GM12874 (cell line): ENCODE results near the gene GNAI1.

Source experiments
- TF ChIP-seq, protein P1 (sequence below): IDR thresholded peaks from 2 replicates; pipeline ENCODE4 v1.5.1; 2011; ENCODE audit warnings: low read depth, mild to moderate bottlenecking, control low read depth, low read length, moderate library complexity; ENCODE audit not compliant: insufficient read depth

Gene GNAI1

GRCh38 chr7:80097756-80098155, 36.9 kb upstream of the GNAI1 start:
- TF ChIP-seq, protein P1, sequence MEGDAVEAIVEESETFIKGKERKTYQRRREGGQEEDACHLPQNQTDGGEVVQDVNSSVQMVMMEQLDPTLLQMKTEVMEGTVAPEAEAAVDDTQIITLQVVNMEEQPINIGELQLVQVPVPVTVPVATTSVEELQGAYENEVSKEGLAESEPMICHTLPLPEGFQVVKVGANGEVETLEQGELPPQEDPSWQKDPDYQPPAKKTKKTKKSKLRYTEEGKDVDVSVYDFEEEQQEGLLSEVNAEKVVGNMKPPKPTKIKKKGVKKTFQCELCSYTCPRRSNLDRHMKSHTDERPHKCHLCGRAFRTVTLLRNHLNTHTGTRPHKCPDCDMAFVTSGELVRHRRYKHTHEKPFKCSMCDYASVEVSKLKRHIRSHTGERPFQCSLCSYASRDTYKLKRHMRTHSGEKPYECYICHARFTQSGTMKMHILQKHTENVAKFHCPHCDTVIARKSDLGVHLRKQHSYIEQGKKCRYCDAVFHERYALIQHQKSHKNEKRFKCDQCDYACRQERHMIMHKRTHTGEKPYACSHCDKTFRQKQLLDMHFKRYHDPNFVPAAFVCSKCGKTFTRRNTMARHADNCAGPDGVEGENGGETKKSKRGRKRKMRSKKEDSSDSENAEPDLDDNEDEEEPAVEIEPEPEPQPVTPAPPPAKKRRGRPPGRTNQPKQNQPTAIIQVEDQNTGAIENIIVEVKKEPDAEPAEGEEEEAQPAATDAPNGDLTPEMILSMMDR, result no peak

- TF ChIP-seq, protein P1, result no peak
Measured at GRCh38 chr7:80098795-80099194, 35.8 kb upstream of the GNAI1 start.

DNA sequence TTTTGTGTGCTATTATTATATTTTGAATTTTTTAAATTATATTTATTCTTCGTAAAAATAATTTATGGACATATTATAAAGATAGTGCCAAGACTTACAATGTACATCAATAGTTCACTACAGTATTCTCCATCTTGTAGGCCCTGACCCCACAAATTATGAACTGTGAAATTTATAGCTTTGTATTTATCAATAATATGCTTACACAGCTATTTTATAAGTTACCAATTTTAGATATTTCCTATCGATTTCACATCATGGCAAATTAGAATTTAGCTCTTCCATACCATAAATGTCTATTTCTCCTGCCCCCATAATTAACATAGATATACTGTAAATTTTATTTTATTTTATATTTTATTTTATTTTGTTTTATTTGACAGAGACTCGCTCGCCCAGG, 34.4 kb upstream of the GNAI1 start:
- TF ChIP-seq, protein P1, result no peak

DNA sequence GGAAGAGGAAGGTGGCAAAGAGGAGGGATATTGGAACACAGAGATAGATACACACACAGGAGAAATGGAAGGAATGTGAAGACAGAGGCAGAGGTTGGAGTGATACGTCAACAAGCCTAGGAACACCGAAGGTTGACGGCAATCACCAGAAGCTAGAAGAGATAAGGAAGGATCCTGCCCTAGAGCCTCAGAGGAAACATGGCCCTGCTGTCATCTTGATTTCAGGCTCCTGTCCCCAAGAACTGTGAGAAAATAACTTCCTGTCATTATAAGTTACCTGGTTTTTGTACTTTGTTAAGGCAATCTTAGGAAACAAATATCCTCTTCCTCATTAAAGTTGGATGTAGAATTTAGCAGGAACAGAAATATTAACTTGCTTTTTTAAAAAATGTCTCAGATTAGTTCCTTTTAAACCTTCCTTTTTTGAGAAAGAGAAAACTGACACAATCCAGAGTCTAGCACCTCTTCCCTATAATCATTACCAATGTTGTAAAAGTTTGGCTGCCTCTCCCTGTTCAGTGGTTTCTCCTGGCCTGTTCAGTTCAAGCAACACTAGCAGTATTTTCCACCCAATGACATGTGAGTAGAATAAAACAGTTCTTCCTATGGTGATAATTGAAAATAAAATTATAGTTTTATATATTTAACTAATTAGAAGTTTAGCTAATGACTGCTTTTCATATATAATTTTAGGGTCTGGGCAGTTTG, 28.8 kb upstream of the GNAI1 start:
- TF ChIP-seq, protein P1, result no peak

GRCh38 chr7:80106498-80107113, 28.0 kb upstream of the GNAI1 start:
- TF ChIP-seq, protein P1, result no peak

GRCh38 chr7:80107278-80107677, 27.4 kb upstream of the GNAI1 start:
- TF ChIP-seq, protein P1, result no peak

DNA sequence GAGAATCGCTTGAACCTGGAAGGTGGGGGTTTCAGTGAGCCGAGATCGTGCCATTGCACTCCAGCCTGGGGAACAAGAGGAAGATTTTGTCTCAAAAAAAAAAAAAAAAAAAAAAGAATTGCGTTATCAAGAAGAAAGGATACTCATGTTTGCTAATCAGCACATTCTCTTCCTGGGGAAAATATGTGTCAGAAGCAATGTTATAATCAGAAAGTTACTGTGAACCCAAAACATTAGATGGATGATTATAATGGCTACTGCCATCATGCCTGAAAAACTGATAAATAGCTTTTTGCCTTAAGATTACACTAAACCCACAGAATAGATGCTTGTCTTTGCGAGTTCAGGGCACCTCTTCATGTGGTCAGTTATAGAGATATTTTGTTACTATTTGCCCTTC, 24.3 kb upstream of the GNAI1 start:
- TF ChIP-seq, protein P1, result no peak
